Naive B cell (primary cell): ENCODE results near the gene KDM2A. TPM values are rescaled to one million over a fixed set of nuclear protein-coding genes. Genes with fewer than 3 reads are reported as not detected.

Experiments used
- polyA plus RNA-seq, 6 donors: library from polyadenylated mRNA; unstranded; fragments of 300-500 nt; fragmentation: Illumina TruSeq; gene quantifications; one replicate each; pipeline ENCODE4 v1.2.3, GENCODE V29; 2021; ENCODE audit warnings: low read depth in 6 of 6

KDM2A gene
- polyA plus RNA-seq, 6 donors from 2014 or later: 3.6 to 26.3 (median 14.9) TPM

Other genes starting within 250 kb of the KDM2A start
- 1 to 10 TPM in 5 of 6 donors, under 1 TPM in 1; 0.96 to 4.2 (median 1.7) TPM for gene PC, start 160.9 kb upstream of the KDM2A start, polyA plus RNA-seq
- not detected for gene C11orf86, start 144.0 kb upstream of the KDM2A start, polyA plus RNA-seq
- gene SYT12, start 96.1 kb upstream of the KDM2A start, polyA plus RNA-seq: not detected
- gene RHOD, start 62.4 kb upstream of the KDM2A start, polyA plus RNA-seq: 1 to 10 TPM in 2 of 6 donors, under 1 TPM in 4; 0.71 to 2.6 (median 0.97) TPM
- 10 to 100 TPM; 17.9 to 63.4 (median 31.7) TPM for gene GRK2, start 147.2 kb downstream of the KDM2A start, polyA plus RNA-seq
- gene ANKRD13D, start 170.0 kb downstream of the KDM2A start, polyA plus RNA-seq: 10 to 100 TPM in 2 of 6 donors, 1 to 10 TPM in 4; 3.5 to 18.4 (median 8.4) TPM
- gene SSH3, start 184.3 kb downstream of the KDM2A start, polyA plus RNA-seq: under 1 TPM in 1 of 6 donors, not detected in 5; 0.18 TPM
- gene POLD4, start 234.3 kb downstream of the KDM2A start, polyA plus RNA-seq: 100 to 1,000 TPM; 340 to 535 (median 458) TPM